HepG2 (cell line): ENCODE measurements around the gene GTF2A1. TPM values are rescaled to one million over a fixed set of nuclear protein-coding genes. Genes with fewer than 3 reads are reported as not detected.

Source experiments
- ETV5 ChIP-seq: IDR thresholded peaks from 2 replicates; pipeline ENCODE4 v1.6.1; 2018; ENCODE audit warnings: missing biosample characterization, missing genetic modification reagents, inconsistent platforms, borderline replicate concordance
- FOXC1 ChIP-seq: sonication (generic); formaldehyde crosslinking; IDR thresholded peaks from 2 replicates; pipeline ENCODE4 v1.8.0; 2022; ENCODE audit warnings: mild to moderate bottlenecking, missing genetic modification reagents, borderline replicate concordance
- FOXM1 ChIP-seq: sonication (generic); formaldehyde crosslinking; IDR thresholded peaks from 2 replicates; pipeline ENCODE4 v1.5.0; 2020; ENCODE audit warnings: missing genetic modification reagents
- HNF1B ChIP-seq: sonication (generic); formaldehyde crosslinking; IDR thresholded peaks from 2 replicates; pipeline ENCODE4 v1.5.1; 2020; ENCODE audit warnings: mild to moderate bottlenecking, moderate library complexity, missing genetic modification reagents
- KDM3A ChIP-seq: IDR thresholded peaks from 2 replicates; pipeline ENCODE4 v1.6.1; 2018; ENCODE audit warnings: low read depth, missing compliant biosample characterization
- KDM5A ChIP-seq: fragments of 200-600 bp; sonication (generic); IDR thresholded peaks from 2 replicates; pipeline ENCODE4 v1.7.0; 2018; ENCODE audit warnings: antibody characterized with exemption, mild to moderate bottlenecking, low read length, borderline replicate concordance
- LCORL ChIP-seq, 2 experiments: fragments of 450-650 bp in 1 of 2; sonication (generic) in 1 of 2; formaldehyde crosslinking in 1 of 2; IDR thresholded peaks; 2 replicates each; pipeline versions ENCODE4 v1.5.0 to v1.6.1; 2017 to 2020; ENCODE audit warnings: antibody characterized with exemption in 1 of 2, missing genetic modification reagents in 1 of 2
- SALL1 ChIP-seq: sonication (generic); formaldehyde crosslinking; IDR thresholded peaks from 2 replicates; pipeline ENCODE4 v1.8.0; 2022; ENCODE audit warnings: mild to moderate bottlenecking, missing genetic modification reagents
- SIX1 ChIP-seq: sonication (generic); formaldehyde crosslinking; IDR thresholded peaks from 2 replicates; pipeline ENCODE4 v1.4.0; 2020; ENCODE audit warnings: missing genetic modification reagents, borderline replicate concordance
- SKIL ChIP-seq: sonication (generic); formaldehyde crosslinking; IDR thresholded peaks from 2 replicates; pipeline ENCODE4 v1.8.0; 2022; ENCODE audit warnings: missing genetic modification reagents, mild to moderate bottlenecking, moderate library complexity, borderline replicate concordance
- SOX5 ChIP-seq: IDR thresholded peaks from 2 replicates; pipeline ENCODE4 v1.6.1; 2016; ENCODE audit warnings: borderline replicate concordance
- TIGD3 ChIP-seq: sonication (generic); formaldehyde crosslinking; IDR thresholded peaks from 2 replicates; pipeline ENCODE4 v1.5.1; 2020; ENCODE audit warnings: mild to moderate bottlenecking, missing genetic modification reagents, borderline replicate concordance
- ZHX1 ChIP-seq: sonication (generic); formaldehyde crosslinking; IDR thresholded peaks from 2 replicates; pipeline ENCODE4 v1.8.1; 2022; ENCODE audit warnings: low read depth, mild to moderate bottlenecking, missing genetic modification reagents
- ZNF276 ChIP-seq: sonication (generic); formaldehyde crosslinking; IDR thresholded peaks from 2 replicates; pipeline ENCODE4 v1.4.0; 2020; ENCODE audit warnings: mild to moderate bottlenecking, low read depth, missing genetic modification reagents
- ZNF44 ChIP-seq: sonication (generic); formaldehyde crosslinking; IDR thresholded peaks from 2 replicates; pipeline ENCODE4 v1.5.1; 2020; ENCODE audit warnings: mild to moderate bottlenecking, missing genetic modification reagents
- ZNF7 ChIP-seq: IDR thresholded peaks from 2 replicates; pipeline ENCODE4 v1.6.1; 2016; ENCODE audit warnings: missing biosample characterization, missing genetic modification reagents
- polyA plus RNA-seq, 8 experiments: library from polyadenylated mRNA; depleted of rRNA in 3 of 8; stranded (reverse) in 7 of 8; unstranded in 1 of 8; fragments of >200 nt; fragmentation: Illumina TruSeq in 4 of 8; extraction: Trizol in 4 of 8; gene quantifications; 2 replicates each; pipeline versions ENCODE4 v1.2.1 to v1.2.3, GENCODE V29; 2011 to 2016; ENCODE audit warnings: low read depth in 4 of 8, missing spikeins in 1 of 8, mixed read lengths in 1 of 8; ENCODE audit not compliant: insufficient read depth in 1 of 8
- total RNA-seq, 5 experiments: library from RNA; depleted of rRNA; stranded (reverse); fragments of >200 nt; fragmentation: Illumina TruSeq; extraction: Trizol; gene quantifications; 2 replicates each; pipeline ENCODE4 v1.2.3, GENCODE V29; 2016; ENCODE audit warnings: low read depth in 1 of 5
- TF ChIP-seq, protein P1 (sequence below): sonication (generic); formaldehyde crosslinking; IDR thresholded peaks from 2 replicates; pipeline ENCODE4 v1.5.0; 2020; ENCODE audit warnings: missing genetic modification reagents

Gene GTF2A1
- total and polyA plus RNA-seq, 2 of the 13 experiments (the other 11 are each of a cell fraction or from before 2014, with no cell fraction given) = 14.9 to 17.5 TPM

- no peak for TF ChIP-seq ZHX1 (CRISPR knock-in tag)
- no peak for TF ChIP-seq TIGD3 (CRISPR knock-in tag)
- no peak for TF ChIP-seq SKIL (CRISPR knock-in tag)
- TF ChIP-seq, protein P1, sequence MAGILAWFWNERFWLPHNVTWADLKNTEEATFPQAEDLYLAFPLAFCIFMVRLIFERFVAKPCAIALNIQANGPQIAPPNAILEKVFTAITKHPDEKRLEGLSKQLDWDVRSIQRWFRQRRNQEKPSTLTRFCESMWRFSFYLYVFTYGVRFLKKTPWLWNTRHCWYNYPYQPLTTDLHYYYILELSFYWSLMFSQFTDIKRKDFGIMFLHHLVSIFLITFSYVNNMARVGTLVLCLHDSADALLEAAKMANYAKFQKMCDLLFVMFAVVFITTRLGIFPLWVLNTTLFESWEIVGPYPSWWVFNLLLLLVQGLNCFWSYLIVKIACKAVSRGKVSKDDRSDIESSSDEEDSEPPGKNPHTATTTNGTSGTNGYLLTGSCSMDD (CRISPR knock-in tag) = no peak
- TF ChIP-seq ZNF44 (CRISPR knock-in tag) = no peak
- no peak for TF ChIP-seq FOXM1 (CRISPR knock-in tag)
- TF ChIP-seq KDM5A = no peak; the same call in 1 of the 2 replicates
- TF ChIP-seq SALL1 (CRISPR knock-in tag) = peak; percentile 80
- peak; percentile 21 for TF ChIP-seq ETV5 (CRISPR knock-in tag)
- TF ChIP-seq ZNF7 = no peak
- no peak for TF ChIP-seq SIX1 (CRISPR knock-in tag)
- TF ChIP-seq HNF1B (CRISPR knock-in tag) = no peak
- TF ChIP-seq SOX5 = 0 out of 2 replicates have a peak, but pooled peaks have one; percentile 27
- TF ChIP-seq FOXC1 (CRISPR knock-in tag) = peak; percentile 76; the same call in 1 of the 2 replicates
- TF ChIP-seq KDM3A (CRISPR knock-in tag) = peak; percentile 64; the same call in 1 of the 2 replicates
- TF ChIP-seq LCORL (IDR thresholded peaks at IDR 0.05) = no peak
- peak; percentile 81 for TF ChIP-seq LCORL (CRISPR knock-in tag; IDR thresholded peaks at IDR 0.05)
- TF ChIP-seq ZNF276 (CRISPR knock-in tag) = peak; percentile 45; the same call in 1 of the 2 replicates
These were observed 50.5 kb downstream of the GTF2A1 start (continued) for GRCh38 chr14:81170104-81170828.
